Type B pancreatic cell (in vitro differentiated cells): Measurements from ENCODE around the gene FGFRL1. TPM values are rescaled to one million over a fixed set of nuclear protein-coding genes. Genes with fewer than 3 reads are reported as not detected.

Experiments
- DNase-seq: peaks from one replicate; pipeline ENCODE4 v3.0.0; 2021; ENCODE audit warnings: mixed read lengths; ENCODE audit not compliant: unreplicated experiment; ENCODE audit errors: extremely low spot score
- H3K27ac Mint-ChIP-seq: 2 replicates; pipeline ENCODE4 v1.8.0; 2021; ENCODE audit warnings: mild to moderate bottlenecking, mixed read lengths
- H3K27me3 Mint-ChIP-seq: 2 replicates; pipeline ENCODE4 v1.8.0; 2021; ENCODE audit warnings: mixed read lengths
- H3K36me3 Mint-ChIP-seq: 2 replicates; pipeline ENCODE4 v1.8.0; 2021; ENCODE audit warnings: mixed read lengths
- H3K4me1 Mint-ChIP-seq: one replicate; pipeline ENCODE4 v1.8.0; 2021; ENCODE audit warnings: mixed read lengths; ENCODE audit not compliant: unreplicated experiment
- H3K4me3 Mint-ChIP-seq: 2 replicates; pipeline ENCODE4 v1.8.0; 2021; ENCODE audit warnings: mild to moderate bottlenecking, mixed read lengths
- H3K9me3 Mint-ChIP-seq: 2 replicates; pipeline ENCODE4 v1.8.0; 2021; ENCODE audit warnings: mixed read lengths
- CTCF ChIP-seq: fragments of 200-600 bp; sonication (generic); conservative IDR thresholded peaks from 2 replicates; pipeline ENCODE4 v1.5.0; 2021; ENCODE audit warnings: antibody characterized with exemption, mild to moderate bottlenecking
- total RNA-seq: library from RNA; stranded (reverse); gene quantifications from 2 replicates; pipeline ENCODE4 v1.2.1, GENCODE V29; 2021; ENCODE audit warnings: low replicate concordance

FGFRL1 gene
- total RNA-seq, 1 donor from 2014 or later, result 30.9 TPM

GRCh38 chr4:1030559-1030958 lies 19.1 kb downstream of the FGFRL1 start:
- no peak overlapping the region for H3K27ac Mint-ChIP-seq
- H3K27me3 Mint-ChIP-seq, result no peaks in the 10 kb centered on the region
- no peaks in the 10 kb centered on the region for H3K4me1 Mint-ChIP-seq
- H3K4me3 Mint-ChIP-seq, result no peak overlapping the region
- no peak for TF ChIP-seq CTCF
- H3K36me3 Mint-ChIP-seq, result no peaks in the 10 kb centered on the region
- no peak for DNase-seq
- no peaks in the 10 kb centered on the region for H3K9me3 Mint-ChIP-seq

GRCh38 chr4:1031346-1031745 lies 19.9 kb downstream of the FGFRL1 start:
- H3K4me1 Mint-ChIP-seq, result no peaks in the 10 kb centered on the region
- DNase-seq, result no peak
- H3K4me3 Mint-ChIP-seq, result no peak overlapping the region
- no peak for TF ChIP-seq CTCF
- H3K27me3 Mint-ChIP-seq, result no peaks in the 10 kb centered on the region
- H3K36me3 Mint-ChIP-seq, result no peaks in the 10 kb centered on the region
- no peaks in the 10 kb centered on the region for H3K9me3 Mint-ChIP-seq
- H3K27ac Mint-ChIP-seq, result no peak overlapping the region

- no peak for DNase-seq
- H3K36me3 Mint-ChIP-seq, result no peaks in the 10 kb centered on the region
- no peak for TF ChIP-seq CTCF
- H3K9me3 Mint-ChIP-seq, result no peaks in the 10 kb centered on the region
- H3K27me3 Mint-ChIP-seq, result no peaks in the 10 kb centered on the region
- no peak overlapping the region for H3K27ac Mint-ChIP-seq
- no peak overlapping the region for H3K4me3 Mint-ChIP-seq
- H3K4me1 Mint-ChIP-seq, result no peaks in the 10 kb centered on the region
Measured at GRCh38 chr4:1031956-1032795, 20.8 kb downstream of the FGFRL1 start.

- H3K36me3 Mint-ChIP-seq, result no peaks in the 10 kb centered on the region
- no peaks in the 10 kb centered on the region for H3K9me3 Mint-ChIP-seq
- no peak overlapping the region for H3K4me3 Mint-ChIP-seq
- H3K27ac Mint-ChIP-seq, result no peak overlapping the region
- H3K27me3 Mint-ChIP-seq, result no peaks in the 10 kb centered on the region
- DNase-seq, result no peak
- no peak for TF ChIP-seq CTCF
- no peaks in the 10 kb centered on the region for H3K4me1 Mint-ChIP-seq
Measured at GRCh38 chr4:1032861-1033260, 21.4 kb downstream of the FGFRL1 start.

GRCh38 chr4:1033840-1034551 lies 22.6 kb downstream of the FGFRL1 start:
- no peaks in the 10 kb centered on the region for H3K9me3 Mint-ChIP-seq
- no peaks in the 10 kb centered on the region for H3K27me3 Mint-ChIP-seq
- H3K27ac Mint-ChIP-seq, result no peak overlapping the region
- H3K4me3 Mint-ChIP-seq, result no peak overlapping the region
- no peaks in the 10 kb centered on the region for H3K4me1 Mint-ChIP-seq
- no peak for TF ChIP-seq CTCF
- no peaks in the 10 kb centered on the region for H3K36me3 Mint-ChIP-seq
- no peak for DNase-seq
